Activated T-helper 17 cell treated with anti-CD3 and anti-CD28 coated beads, Interleukin-2, amount 50 U/mL, for 72 hours (primary cell): Measurements from ENCODE around the gene USP46. TPM values are rescaled to one million over a fixed set of nuclear protein-coding genes. Genes with fewer than 3 reads are reported as not detected.

Experiments
- ATAC-seq: fragments of 150-1000 bp; cut with Tn5 transposase; replicated peaks from 2 replicates; pipeline ENCODE4 v1.10.0; 2021; ENCODE audit warnings: mild to moderate bottlenecking, moderate library complexity
- H3K27ac Mint-ChIP-seq: one replicate; pipeline ENCODE4 v1.8.0; 2022; ENCODE audit warnings: mixed read lengths
- H3K27me3 Mint-ChIP-seq: one replicate; pipeline ENCODE4 v1.8.0; 2022; ENCODE audit warnings: mixed read lengths
- H3K36me3 Mint-ChIP-seq: one replicate; pipeline ENCODE4 v1.8.0; 2022; ENCODE audit warnings: low read depth, mild to moderate bottlenecking, mixed read lengths
- H3K4me1 Mint-ChIP-seq: one replicate; pipeline ENCODE4 v1.8.0; 2022; ENCODE audit warnings: mixed read lengths
- H3K4me3 Mint-ChIP-seq: one replicate; pipeline ENCODE4 v1.8.0; 2022; ENCODE audit warnings: mild to moderate bottlenecking, mixed read lengths
- H3K9me3 Mint-ChIP-seq: one replicate; pipeline ENCODE4 v1.8.0; 2022; ENCODE audit warnings: mixed read lengths
- total RNA-seq, 2 donors: library from RNA; stranded (reverse); gene quantifications; one replicate each; pipeline ENCODE4 v1.2.3, GENCODE V29; 2022

The USP46 gene
- total RNA-seq, 2 donors from 2014 or later: 8.6 to 10.1 TPM

DNA sequence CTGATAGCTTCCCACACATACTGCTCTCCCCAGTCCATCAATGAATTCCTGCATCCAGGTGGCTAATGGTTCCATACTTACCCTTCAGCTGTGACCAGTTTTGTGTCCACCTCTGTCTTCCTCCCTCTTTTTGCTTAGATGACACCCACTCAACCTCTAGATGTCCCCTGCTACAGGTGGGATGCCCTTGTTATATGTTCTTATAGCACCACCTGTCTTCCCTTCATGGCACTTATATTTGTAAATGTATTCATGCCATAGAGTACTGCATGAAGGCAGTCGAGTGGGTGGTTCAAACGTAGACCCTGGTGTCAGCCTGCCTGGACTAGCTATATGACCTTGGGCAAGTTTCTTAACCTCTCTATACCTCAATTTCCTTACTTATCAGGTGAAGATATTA, 6.5 kb upstream of the USP46 start:
- Mint-ChIP-seq H3K4me3 (no peak overlapping the region), H3K27ac (no peak overlapping the region), H3K9me3 (peaks cover 3% of the 10 kb centered on the region), H3K36me3 (peaks cover 4% of the 10 kb centered on the region), H3K4me1 (peaks cover 17% of the 10 kb centered on the region), H3K27me3 (no peaks in the 10 kb centered on the region)
- ATAC-seq: peak; percentile 66

DNA sequence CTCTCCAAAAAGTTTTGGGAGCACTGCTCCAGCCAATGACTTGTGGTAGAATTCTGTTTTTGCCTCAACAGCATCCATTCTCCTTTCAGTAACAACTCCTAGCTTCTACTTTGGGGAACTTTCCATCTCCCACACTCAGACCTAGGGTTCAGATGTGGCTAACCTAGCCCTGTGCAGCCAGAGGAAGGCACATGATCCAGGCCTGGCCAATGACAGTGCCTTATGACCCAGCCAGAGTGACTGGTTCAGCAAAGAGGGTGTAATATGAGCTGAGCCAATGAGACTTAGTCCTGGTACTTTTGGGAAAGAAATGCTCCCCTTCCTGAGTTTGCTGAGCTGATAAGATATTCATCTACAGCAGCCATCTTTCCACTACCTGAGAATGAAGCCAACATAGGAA, 5.4 kb upstream of the USP46 start:
- H3K27ac Mint-ChIP-seq: no peak overlapping the region

DNA sequence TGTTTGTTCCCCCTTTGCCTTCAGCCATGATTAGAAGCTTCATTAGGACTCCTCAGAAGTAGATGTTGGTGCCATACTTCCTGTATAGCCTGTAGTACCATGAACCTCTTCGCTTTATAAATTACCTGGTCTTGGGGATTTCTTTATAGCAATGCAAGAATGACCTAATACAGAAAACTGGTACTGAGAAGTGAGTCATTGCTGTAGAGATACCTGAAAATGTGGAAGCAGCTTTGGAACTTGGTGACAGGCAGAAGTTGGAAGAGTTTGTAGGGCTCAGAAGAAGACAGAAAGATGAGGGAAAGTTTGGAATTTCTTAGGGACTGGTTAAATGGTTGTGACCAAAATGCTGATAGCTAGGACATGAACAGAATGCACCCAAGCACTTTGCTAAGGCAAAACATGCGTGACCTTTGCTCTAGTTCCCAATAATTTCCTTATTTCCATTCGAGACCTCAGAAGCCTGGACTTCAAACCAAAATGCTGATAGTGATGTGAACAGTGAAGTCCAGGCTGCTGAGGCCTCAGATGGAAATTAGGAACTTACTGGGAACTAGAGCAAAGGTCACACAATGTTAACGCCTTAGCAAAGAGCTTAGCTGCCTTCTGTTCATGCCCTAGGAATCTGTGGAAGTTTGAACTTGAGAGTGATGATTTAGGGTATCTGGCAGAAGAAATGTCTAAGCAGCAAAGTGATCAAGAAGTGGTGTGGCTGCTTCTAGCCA, 3.0 kb upstream of the USP46 start:
- no peak overlapping the region for H3K27ac Mint-ChIP-seq

More for the DNA sequence above, 5.4 kb upstream of the USP46 start:
- Mint-ChIP-seq H3K4me3 (no peak overlapping the region), H3K9me3 (peaks cover 3% of the 10 kb centered on the region), H3K4me1 (peaks cover 23% of the 10 kb centered on the region), H3K36me3 (peaks cover 6% of the 10 kb centered on the region), H3K27me3 (no peaks in the 10 kb centered on the region)
- ATAC-seq: peak; percentile 64

DNA sequence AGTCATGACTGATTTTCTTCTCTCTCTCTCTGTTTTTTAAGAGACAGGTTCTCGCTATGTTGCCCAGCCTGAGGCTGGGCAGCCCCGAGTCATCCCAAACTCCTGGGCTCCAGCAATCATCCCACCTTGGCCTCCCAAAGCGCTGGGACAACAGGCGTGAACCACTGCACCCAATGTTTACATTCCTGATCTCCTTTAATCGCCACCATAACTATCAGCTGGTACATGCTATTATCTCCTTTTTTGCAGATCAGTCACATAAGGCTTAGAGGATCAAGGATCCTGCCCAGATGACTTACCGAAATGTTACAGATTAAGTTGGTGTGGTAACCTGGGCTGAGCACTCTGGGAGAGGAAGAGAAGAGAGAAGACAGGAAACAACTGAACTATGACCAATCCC, 1.5 kb upstream of the USP46 start:
- Mint-ChIP-seq H3K27ac (peak overlapping the region; percentile 86), H3K27me3 (no peaks in the 10 kb centered on the region), H3K4me3 (peak overlapping the region; percentile 83), H3K36me3 (peaks cover 6% of the 10 kb centered on the region), H3K9me3 (peaks cover 3% of the 10 kb centered on the region), H3K4me1 (peaks cover 34% of the 10 kb centered on the region)
- ATAC-seq: no peak

More for the DNA sequence above, 3.0 kb upstream of the USP46 start:
- Mint-ChIP-seq H3K4me3 (no peak overlapping the region), H3K36me3 (peaks cover 6% of the 10 kb centered on the region), H3K4me1 (peaks cover 31% of the 10 kb centered on the region), H3K27me3 (no peaks in the 10 kb centered on the region), H3K9me3 (peaks cover 3% of the 10 kb centered on the region)
- peak; percentile 28 for ATAC-seq

DNA sequence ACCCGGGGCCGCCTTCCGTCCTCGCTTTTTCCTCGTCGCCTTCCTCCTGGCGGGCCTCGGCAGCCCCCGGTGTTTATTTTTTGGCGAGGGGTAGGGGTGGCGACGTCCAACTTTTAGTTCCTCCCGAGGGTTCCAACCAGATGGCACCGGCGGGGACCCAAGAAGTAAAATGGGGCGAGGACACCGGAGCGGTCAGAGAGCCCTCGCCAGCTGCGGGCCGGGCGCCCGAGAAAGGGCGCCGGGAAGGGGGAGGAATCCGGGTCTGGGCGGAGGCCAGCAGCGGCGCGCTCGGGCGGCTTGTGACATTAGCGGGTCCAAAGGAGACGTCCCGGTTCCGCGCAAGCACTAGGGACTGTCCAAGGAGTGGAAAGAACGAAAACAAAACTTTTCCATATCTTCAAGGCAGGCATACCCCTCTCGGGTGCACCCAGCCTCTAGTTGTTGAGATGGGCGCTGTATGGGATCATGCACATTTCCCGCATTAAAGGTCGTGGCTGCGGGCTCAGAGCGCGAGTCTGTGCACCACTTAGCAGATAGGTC, 691 bp upstream of the USP46 start:
- H3K36me3 Mint-ChIP-seq: peaks cover 6% of the 10 kb centered on the region
- H3K4me1 Mint-ChIP-seq: peaks cover 30% of the 10 kb centered on the region
- peak overlapping the region; percentile 83 for H3K4me3 Mint-ChIP-seq
- no peaks in the 10 kb centered on the region for H3K27me3 Mint-ChIP-seq
- peaks cover 3% of the 10 kb centered on the region for H3K9me3 Mint-ChIP-seq
- H3K27ac Mint-ChIP-seq: peak overlapping the region; percentile 86
- peak; percentile 32 for ATAC-seq

DNA sequence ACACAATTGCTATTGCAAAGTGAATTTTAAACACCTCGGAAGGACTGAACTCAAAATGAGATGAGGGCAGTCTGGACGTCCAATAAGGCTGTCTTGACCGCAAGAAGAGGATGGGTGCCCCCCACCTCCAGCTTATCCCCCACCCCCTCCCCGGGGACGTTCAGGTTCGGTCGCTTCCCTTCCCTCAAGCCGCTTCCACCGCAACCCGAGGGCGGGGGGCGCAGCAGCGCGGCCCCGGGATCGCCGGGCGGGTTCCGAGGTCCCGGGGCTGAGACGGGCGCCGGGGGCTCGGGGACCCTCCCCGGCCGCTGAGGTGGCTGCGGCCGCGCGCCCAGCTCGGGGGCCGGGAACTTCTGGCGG, 480 bp downstream of the USP46 start:
- ATAC-seq: no peak
- H3K9me3 Mint-ChIP-seq: peaks cover 3% of the 10 kb centered on the region

DNA sequence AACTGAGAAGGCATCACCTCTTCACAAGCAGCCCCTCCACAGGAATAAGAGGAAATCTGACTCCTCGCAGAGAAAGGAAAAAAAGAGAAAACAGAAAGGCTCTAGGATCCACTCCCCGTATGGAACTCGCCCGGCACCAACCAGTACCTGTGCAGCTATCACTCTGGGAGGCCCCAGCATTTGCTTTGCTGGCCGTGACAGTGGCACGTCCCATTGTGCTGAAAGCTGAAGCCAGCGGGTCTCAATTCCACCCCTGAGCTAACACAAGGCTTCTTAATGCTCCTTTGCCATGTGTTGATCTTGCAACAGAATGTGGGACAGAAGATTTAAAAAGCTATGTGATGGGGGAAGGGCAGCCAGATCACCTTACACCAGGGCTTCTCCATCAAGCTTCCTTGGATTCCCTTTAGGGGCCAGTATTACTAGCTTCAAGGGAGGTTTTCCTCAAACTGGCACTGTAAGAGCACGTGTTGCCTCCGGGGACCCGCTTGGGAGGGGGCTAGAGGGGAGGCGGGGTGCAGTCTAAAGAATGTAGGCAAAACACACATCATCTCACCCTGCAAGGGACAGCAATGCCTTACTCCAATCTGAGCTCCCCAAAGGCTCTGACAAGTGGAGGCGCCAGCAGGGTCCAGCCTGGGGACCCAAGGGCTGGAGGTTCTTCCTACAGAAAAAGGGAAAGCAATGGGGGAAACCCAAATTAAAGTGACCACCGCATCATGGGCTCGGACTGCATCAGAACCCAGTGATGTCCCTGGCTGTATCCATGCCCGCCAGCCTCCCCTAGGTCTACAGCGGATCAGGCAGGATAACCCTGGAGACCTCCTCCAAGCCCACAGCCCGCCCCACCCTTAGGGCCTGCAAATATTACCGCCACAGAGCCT, 1.2 kb downstream of the USP46 start:
- peaks cover 30% of the 10 kb centered on the region for H3K4me1 Mint-ChIP-seq
- peaks cover 6% of the 10 kb centered on the region for H3K36me3 Mint-ChIP-seq
- H3K4me3 Mint-ChIP-seq: peak overlapping the region; percentile 57
- peaks cover 3% of the 10 kb centered on the region for H3K9me3 Mint-ChIP-seq
- peak overlapping the region; percentile 42 for H3K27ac Mint-ChIP-seq
- H3K27me3 Mint-ChIP-seq: no peaks in the 10 kb centered on the region
- no peak for ATAC-seq

More for the DNA sequence above, 480 bp downstream of the USP46 start:
- H3K4me3 Mint-ChIP-seq: peak overlapping the region; percentile 57
- peak overlapping the region; percentile 42 for H3K27ac Mint-ChIP-seq
- peaks cover 6% of the 10 kb centered on the region for H3K36me3 Mint-ChIP-seq
- no peaks in the 10 kb centered on the region for H3K27me3 Mint-ChIP-seq
- H3K4me1 Mint-ChIP-seq: peaks cover 30% of the 10 kb centered on the region

DNA sequence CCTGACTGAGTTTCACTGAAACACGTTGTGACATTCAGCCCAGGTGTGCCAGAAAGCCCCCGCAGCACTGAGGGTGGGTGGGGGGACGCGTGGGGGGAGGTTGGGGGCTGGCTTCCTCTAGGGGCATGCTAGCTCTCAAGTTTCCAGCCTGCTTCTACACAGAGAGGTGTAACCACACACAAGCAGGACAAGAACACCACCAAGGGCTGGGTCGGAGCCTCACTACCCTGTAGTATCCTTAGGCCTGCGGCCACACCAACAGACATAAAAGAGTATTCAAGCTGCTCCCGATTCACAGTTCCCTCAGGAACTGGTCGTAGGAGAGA, 1.8 kb downstream of the USP46 start:
- H3K4me3 Mint-ChIP-seq: peak overlapping the region; percentile 57
- peak overlapping the region; percentile 42 for H3K27ac Mint-ChIP-seq
- H3K36me3 Mint-ChIP-seq: peaks cover 6% of the 10 kb centered on the region
- no peak for ATAC-seq
- H3K9me3 Mint-ChIP-seq: peaks cover 3% of the 10 kb centered on the region
- no peaks in the 10 kb centered on the region for H3K27me3 Mint-ChIP-seq
- peaks cover 30% of the 10 kb centered on the region for H3K4me1 Mint-ChIP-seq

DNA sequence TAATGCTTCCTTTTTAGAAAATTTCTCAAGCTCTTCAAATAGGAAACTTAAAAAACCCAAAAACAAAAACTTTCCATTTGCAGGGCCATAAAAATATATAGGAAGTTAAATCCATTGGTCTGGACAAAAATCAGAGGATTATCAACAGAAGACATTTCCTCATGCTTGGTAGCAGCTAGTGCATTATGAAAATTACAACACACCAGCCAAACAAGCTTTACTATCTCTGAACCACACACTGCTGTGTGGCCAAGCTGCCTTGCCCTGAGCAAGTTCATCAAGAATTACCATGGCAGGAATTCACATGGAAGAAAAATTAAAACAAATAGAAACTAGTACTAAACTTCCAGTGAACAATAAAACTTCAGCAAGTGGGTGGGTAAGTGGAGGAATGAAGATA, 3.6 kb downstream of the USP46 start:
- H3K4me1 Mint-ChIP-seq: peaks cover 25% of the 10 kb centered on the region
- peaks cover under 1% of the 10 kb centered on the region for H3K36me3 Mint-ChIP-seq
- no peak for ATAC-seq
- peak overlapping the region; percentile 42 for H3K27ac Mint-ChIP-seq
- H3K9me3 Mint-ChIP-seq: no peaks in the 10 kb centered on the region
- no peaks in the 10 kb centered on the region for H3K27me3 Mint-ChIP-seq
- peak overlapping the region; percentile 1 for H3K4me3 Mint-ChIP-seq

DNA sequence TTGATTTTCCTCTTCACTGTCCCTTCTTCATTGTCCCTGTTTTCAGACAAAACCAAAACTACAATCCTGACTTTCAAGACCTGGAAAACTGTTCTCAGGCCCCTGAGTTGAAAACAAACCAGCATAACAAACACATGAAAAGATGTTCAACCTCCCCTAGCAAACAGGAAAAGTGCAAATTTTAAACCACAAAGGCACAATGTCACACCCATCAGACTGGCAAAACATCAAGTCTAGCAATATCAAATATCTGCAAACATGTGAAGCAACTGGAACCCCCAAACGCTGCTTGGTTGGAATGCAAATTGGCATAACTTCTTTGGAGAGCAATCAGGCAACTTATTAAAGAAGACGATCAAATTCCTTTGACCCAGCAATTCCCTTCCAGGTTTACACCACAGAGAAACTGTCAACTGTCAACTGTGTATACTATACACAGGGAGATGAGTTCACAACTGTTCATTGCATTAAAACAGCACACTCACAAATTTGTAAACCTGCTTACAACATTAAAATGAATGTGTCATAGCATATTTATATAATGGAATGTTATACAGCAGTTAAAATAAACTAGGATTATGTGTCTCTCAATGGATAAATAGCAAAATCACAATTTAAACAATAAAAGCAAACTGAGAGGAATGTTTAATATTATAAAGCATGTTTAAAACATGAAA, 7.0 kb downstream of the USP46 start:
- H3K4me1 Mint-ChIP-seq: peaks cover 31% of the 10 kb centered on the region
- peaks cover 6% of the 10 kb centered on the region for H3K36me3 Mint-ChIP-seq
- peak overlapping the region; percentile 58 for H3K27ac Mint-ChIP-seq
- no peak for ATAC-seq
- H3K4me3 Mint-ChIP-seq: peak overlapping the region; percentile 45
- no peaks in the 10 kb centered on the region for H3K27me3 Mint-ChIP-seq
- no peaks in the 10 kb centered on the region for H3K9me3 Mint-ChIP-seq

DNA sequence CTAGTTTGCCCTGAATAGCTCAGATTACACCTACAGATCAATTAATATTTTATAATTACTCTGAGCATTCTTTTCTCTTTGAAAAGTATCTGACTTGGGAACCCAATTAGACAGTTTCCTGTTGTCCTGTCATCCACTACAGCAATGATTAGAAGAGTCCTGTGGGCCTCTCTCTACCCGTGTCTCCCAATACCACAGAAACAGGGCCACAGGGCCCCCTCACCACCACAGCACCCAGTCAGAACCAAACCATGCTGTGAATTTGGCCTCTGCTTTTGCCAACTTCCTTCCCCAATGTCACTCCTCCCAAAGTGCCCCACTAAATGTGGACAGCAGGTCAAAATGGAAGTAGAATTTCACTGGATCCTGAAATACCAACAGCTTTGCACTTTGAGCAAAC, 10.3 kb downstream of the USP46 start:
- ATAC-seq: peak; percentile 92
- no peaks in the 10 kb centered on the region for H3K27me3 Mint-ChIP-seq
- peak overlapping the region; percentile 75 for H3K27ac Mint-ChIP-seq
- H3K4me1 Mint-ChIP-seq: peaks cover 32% of the 10 kb centered on the region
- peak overlapping the region; percentile 50 for H3K4me3 Mint-ChIP-seq
- no peaks in the 10 kb centered on the region for H3K9me3 Mint-ChIP-seq
- H3K36me3 Mint-ChIP-seq: peaks cover 6% of the 10 kb centered on the region

DNA sequence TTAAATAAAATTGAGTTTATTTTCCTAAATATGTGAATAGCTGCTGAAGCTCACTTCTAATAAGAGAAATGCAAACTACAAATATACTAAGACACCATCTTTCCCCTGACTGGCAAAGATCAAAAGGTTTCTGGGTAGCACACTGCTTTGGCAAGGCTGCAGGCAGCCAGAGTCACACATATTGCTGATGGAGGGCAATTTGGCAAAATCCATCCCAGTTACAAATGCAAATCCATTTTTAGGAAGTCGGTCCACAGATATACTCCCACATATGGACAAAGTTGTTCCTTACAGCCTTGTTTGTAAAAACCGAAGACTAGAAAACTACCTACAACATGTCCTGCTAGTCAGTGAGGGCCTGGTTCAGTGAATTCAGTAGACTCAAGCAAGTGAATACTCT, 12.4 kb downstream of the USP46 start:
- Mint-ChIP-seq H3K4me3 (no peak overlapping the region), H3K27me3 (no peaks in the 10 kb centered on the region), H3K9me3 (no peaks in the 10 kb centered on the region), H3K27ac (no peak overlapping the region), H3K4me1 (peaks cover 37% of the 10 kb centered on the region), H3K36me3 (peaks cover 6% of the 10 kb centered on the region)
- no peak for ATAC-seq

DNA sequence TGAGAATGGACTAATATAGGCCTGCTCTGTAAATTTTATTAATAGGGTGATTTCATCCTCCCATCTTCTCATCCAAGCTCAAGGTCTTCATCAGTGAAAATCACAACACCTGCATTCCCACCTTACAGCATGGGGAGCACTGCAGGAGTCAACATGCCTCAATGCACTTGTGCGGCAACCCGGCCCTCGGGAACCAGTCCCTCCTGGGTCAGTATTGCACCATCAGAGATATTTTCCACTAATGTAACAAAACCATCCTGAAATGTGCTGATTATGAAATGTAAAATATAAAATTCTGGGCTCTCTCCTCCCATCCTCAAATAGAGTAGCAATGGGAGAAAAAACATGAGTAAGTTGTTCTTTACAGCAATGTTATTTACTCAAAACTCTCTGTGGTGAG, 13.0 kb downstream of the USP46 start:
- no peaks in the 10 kb centered on the region for H3K27me3 Mint-ChIP-seq
- peaks cover 41% of the 10 kb centered on the region for H3K4me1 Mint-ChIP-seq
- no peak overlapping the region for H3K27ac Mint-ChIP-seq
- peaks cover 6% of the 10 kb centered on the region for H3K36me3 Mint-ChIP-seq
- ATAC-seq: no peak
- no peaks in the 10 kb centered on the region for H3K9me3 Mint-ChIP-seq
- H3K4me3 Mint-ChIP-seq: no peak overlapping the region

DNA sequence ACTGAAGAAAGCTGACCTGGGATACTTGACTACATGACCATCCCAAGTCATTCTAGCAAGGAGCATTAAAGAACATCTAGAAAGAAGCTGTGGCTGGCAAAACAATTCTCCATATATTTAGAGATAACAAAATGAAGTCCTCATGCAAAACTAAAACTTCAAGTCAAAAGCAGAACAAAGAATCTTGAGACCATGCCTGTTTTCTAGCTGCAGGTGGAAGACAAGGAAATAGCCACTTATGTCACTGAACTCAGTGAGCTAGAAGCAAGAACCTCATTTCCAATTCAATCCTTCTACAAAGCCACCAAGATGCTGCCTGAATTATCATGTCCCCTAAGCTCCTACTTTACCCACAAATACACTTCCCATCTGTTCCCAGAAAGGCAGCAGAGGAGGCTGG, 13.8 kb downstream of the USP46 start:
- H3K9me3 Mint-ChIP-seq: no peaks in the 10 kb centered on the region
- H3K27ac Mint-ChIP-seq: no peak overlapping the region
- peaks cover 43% of the 10 kb centered on the region for H3K4me1 Mint-ChIP-seq
- peaks cover 4% of the 10 kb centered on the region for H3K36me3 Mint-ChIP-seq
- H3K27me3 Mint-ChIP-seq: no peaks in the 10 kb centered on the region
- ATAC-seq: no peak
- H3K4me3 Mint-ChIP-seq: no peak overlapping the region
